Measurements from ENCODE around the gene PRPF39. TPM values are rescaled to one million over a fixed set of nuclear protein-coding genes. Genes with fewer than 3 reads are reported as not detected.

Gene PRPF39
- polyA plus RNA-seq, 1 of the 3 experiments (the other 2 are of a cell fraction), result 14.6 TPM

DNA sequence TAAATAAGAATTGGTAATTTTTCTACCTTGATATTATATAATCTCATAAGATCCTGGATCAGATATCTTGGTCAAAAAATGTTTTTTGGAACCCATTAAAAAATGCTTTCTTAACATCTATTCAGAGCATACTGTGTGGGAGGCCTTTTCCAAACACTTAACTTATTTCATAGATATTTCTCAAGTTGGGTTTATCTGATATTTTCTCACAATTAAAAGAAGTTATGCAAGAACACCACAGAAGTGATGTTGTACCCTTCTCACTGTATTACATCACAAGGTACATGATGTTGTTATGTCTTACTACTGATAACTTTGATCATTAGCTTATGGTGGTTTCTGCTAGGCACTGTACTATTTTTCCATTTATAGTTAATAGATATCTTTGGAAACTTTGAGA, 23.4 kb upstream of the PRPF39 start:
- Histone ChIP-seq H3K9ac (no peak overlapping the region), H3K36me3 (replicated peaks in 1 of 2; ENCODE audit: control insufficient read depth in 1 of 2, insufficient read depth in 2 of 2, low read length in 1 of 2) (peaks cover 2 to 3% of the 10 kb centered on the region in 2 experiments), H3K79me2 (ENCODE audit: insufficient read depth) (peaks cover 3% of the 10 kb centered on the region; the same call in 1 of the 2 replicates), H3K9me3 (no peaks in the 10 kb centered on the region), H4K20me1 (ENCODE audit: insufficient read depth) (no peaks in the 10 kb centered on the region), H3K4me1 (ENCODE audit: control insufficient read depth in 1 of 2, insufficient read depth in 2 of 2, low read depth in 1 of 2, low read length in 1 of 2) (no peaks in the 10 kb centered on the region), H3K9me2 (no peaks in the 10 kb centered on the region), H3K4me3 (ENCODE audit: low read depth in 2 of 2, low read length in 1 of 2) (no peak overlapping the region), H3F3A (replicated peaks; ENCODE audit: insufficient read depth) (no peaks in the 10 kb centered on the region), H2AFZ (ENCODE audit: low read depth) (no peak overlapping the region), H3K27ac (ENCODE audit: low read depth in 2 of 2, low read length in 1 of 2) (no peak overlapping the region), H3K27me3 (ENCODE audit: insufficient read depth) (no peaks in the 10 kb centered on the region), H3K4me2 (no peak overlapping the region)
- POLR2A ChIA-PET, result no interaction called here
- CTCF ChIA-PET, result no interaction called here
- no peak for DNase-seq
- TF ChIP-seq CHD2 (IDR thresholded peaks at IDR 0.05; ENCODE audit: low read length, partially characterized antibody) (no peak), JUND (IDR thresholded peaks at IDR 0.05) (no peak), MEF2A (IDR thresholded peaks at IDR 0.05; ENCODE audit: borderline replicate concordance, low read depth) (no peak), EP300 (IDR thresholded peaks at IDR 0.05; ENCODE audit: borderline replicate concordance in 1 of 2, low read depth in 1 of 2, low read length in 1 of 2) (no peak), SMC3 (IDR thresholded peaks at IDR 0.05; ENCODE audit: low read depth, low read length) (no peak), EZH2phosphoT487 (IDR thresholded peaks at IDR 0.05; ENCODE audit: borderline replicate concordance, low read depth) (no peak), TEAD4 (IDR thresholded peaks at IDR 0.05; ENCODE audit: borderline replicate concordance, insufficient read depth) (no peak), NFIC (IDR thresholded peaks at IDR 0.05; ENCODE audit: borderline replicate concordance) (no peak), FOXM1 (IDR thresholded peaks at IDR 0.05; ENCODE audit: low read depth) (no peak), POLR2AphosphoS5 (IDR thresholded peaks at IDR 0.05; ENCODE audit: low read depth, low read length) (no peak), GATA2 (CRISPR knock-in tag; IDR thresholded peaks at IDR 0.05) (no peak), ZBTB33 (IDR thresholded peaks at IDR 0.05; ENCODE audit: borderline replicate concordance, low read depth) (no peak), USF2 (IDR thresholded peaks at IDR 0.05; ENCODE audit: borderline replicate concordance, low read depth, low read length) (no peak), FOSL2 (IDR thresholded peaks at IDR 0.05; ENCODE audit: borderline replicate concordance, low read depth) (no peak)
- TF ChIP-seq, protein P1, sequence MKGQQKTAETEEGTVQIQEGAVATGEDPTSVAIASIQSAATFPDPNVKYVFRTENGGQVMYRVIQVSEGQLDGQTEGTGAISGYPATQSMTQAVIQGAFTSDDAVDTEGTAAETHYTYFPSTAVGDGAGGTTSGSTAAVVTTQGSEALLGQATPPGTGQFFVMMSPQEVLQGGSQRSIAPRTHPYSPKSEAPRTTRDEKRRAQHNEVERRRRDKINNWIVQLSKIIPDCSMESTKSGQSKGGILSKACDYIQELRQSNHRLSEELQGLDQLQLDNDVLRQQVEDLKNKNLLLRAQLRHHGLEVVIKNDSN (IDR thresholded peaks at IDR 0.05; ENCODE audit: borderline replicate concordance, low read depth), result no peak

DNA sequence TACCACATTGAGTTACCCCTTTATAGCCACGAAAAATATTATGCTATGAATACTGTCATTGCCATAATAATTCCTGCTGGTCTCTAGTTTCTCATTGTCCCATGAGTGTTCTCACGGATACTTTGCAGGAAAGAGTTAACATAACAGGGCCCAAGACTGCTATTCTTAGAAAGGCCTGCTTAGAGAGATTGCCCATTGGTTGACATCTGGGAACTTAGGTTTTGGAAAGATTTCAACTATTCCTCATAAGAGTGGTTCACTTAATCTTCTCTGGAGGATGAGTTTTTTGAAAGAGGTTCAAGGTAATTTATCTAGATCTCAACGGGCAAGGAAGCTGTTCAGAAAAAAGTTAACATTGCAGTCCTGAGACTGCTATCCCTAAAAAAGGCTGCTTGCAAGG, 18.4 kb upstream of the PRPF39 start:
- WGBS (ENCODE audit: low lambda C conversion rate), result 88% methylated on average over 3 of the region's 3 CpGs
- Histone ChIP-seq H4K20me1 (ENCODE audit: insufficient read depth) (no peaks in the 10 kb centered on the region), H3K9me3 (no peaks in the 10 kb centered on the region), H3K27me3 (ENCODE audit: insufficient read depth) (no peaks in the 10 kb centered on the region), H3K9ac (no peak overlapping the region), H3K4me2 (no peak overlapping the region), H3K27ac (ENCODE audit: low read depth in 2 of 2, low read length in 1 of 2) (no peak overlapping the region), H3K4me1 (ENCODE audit: control insufficient read depth in 1 of 2, insufficient read depth in 2 of 2, low read depth in 1 of 2, low read length in 1 of 2) (no peaks in the 10 kb centered on the region), H3K9me2 (no peaks in the 10 kb centered on the region), H3K36me3 (replicated peaks in 1 of 2; ENCODE audit: control insufficient read depth in 1 of 2, insufficient read depth in 2 of 2, low read length in 1 of 2) (no peaks in the 10 kb centered on the region), H2AFZ (ENCODE audit: low read depth) (no peak overlapping the region), H3K4me3 (ENCODE audit: low read depth in 2 of 2, low read length in 1 of 2) (no peak overlapping the region), H3K79me2 (ENCODE audit: insufficient read depth) (no peaks in the 10 kb centered on the region), H3F3A (replicated peaks; ENCODE audit: insufficient read depth) (no peaks in the 10 kb centered on the region)
- no peak for DNase-seq
- ChIA-PET CTCF (no interaction called here), POLR2A (no interaction called here)
- TF ChIP-seq TEAD4 (IDR thresholded peaks at IDR 0.05; ENCODE audit: borderline replicate concordance, insufficient read depth), result no peak
- TF ChIP-seq MAX (IDR thresholded peaks at IDR 0.05; ENCODE audit: low read depth), result no peak
- TF ChIP-seq POLR2AphosphoS5 (IDR thresholded peaks at IDR 0.05; ENCODE audit: low read depth, low read length), result no peak
- TF ChIP-seq RXRA (IDR thresholded peaks at IDR 0.05; ENCODE audit: borderline replicate concordance, low read depth), result no peak
- TF ChIP-seq FOXJ3 (CRISPR knock-in tag; IDR thresholded peaks at IDR 0.05), result no peak
- TF ChIP-seq EZH2phosphoT487 (IDR thresholded peaks at IDR 0.05; ENCODE audit: borderline replicate concordance, low read depth), result no peak
- no peak for TF ChIP-seq MEF2A (IDR thresholded peaks at IDR 0.05; ENCODE audit: borderline replicate concordance, low read depth)
- no peak for TF ChIP-seq RCOR1 (IDR thresholded peaks at IDR 0.05; ENCODE audit: low read length)
- no peak for TF ChIP-seq GABPA (IDR thresholded peaks at IDR 0.05; ENCODE audit: low read depth)
- TF ChIP-seq JUND (IDR thresholded peaks at IDR 0.05), result no peak
- TF ChIP-seq, protein P1 (IDR thresholded peaks at IDR 0.05; ENCODE audit: borderline replicate concordance, low read depth), result no peak
- no peak for TF ChIP-seq RFX5 (IDR thresholded peaks at IDR 0.05; ENCODE audit: low read length)
- TF ChIP-seq MXI1 (IDR thresholded peaks at IDR 0.05; ENCODE audit: low read depth, low read length), result no peak
